HG03378 (cell line): ENCODE results near the gene INO80C.

ENCODE experiments used
- ATAC-seq: cut with Tn5 transposase; IDR thresholded peaks from one replicate; pipeline ENCODE4 v1.9.1; 2021; ENCODE audit warnings: mild to moderate bottlenecking, moderate library complexity; ENCODE audit not compliant: unreplicated experiment

INO80C gene

DNA sequence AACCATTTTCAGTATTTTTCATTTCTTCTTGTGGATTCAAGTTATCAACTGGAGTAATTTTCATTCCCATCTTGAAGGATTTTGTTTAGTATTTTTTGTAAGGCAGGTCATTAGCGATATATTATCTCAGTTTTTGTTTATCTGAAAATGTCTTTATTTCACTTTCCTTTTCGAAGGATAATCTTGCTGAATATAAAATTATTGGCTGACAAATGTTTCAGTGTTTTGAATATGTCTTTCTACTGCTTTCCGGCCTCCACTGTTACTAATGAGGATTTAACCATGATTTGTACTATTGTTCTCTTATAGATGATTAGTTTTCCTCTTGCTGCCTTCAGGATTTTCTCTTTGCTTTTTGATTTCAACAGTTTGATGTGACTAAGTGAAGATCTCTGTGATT is 62.4 kb downstream of the INO80C start:
- no peak for ATAC-seq

DNA sequence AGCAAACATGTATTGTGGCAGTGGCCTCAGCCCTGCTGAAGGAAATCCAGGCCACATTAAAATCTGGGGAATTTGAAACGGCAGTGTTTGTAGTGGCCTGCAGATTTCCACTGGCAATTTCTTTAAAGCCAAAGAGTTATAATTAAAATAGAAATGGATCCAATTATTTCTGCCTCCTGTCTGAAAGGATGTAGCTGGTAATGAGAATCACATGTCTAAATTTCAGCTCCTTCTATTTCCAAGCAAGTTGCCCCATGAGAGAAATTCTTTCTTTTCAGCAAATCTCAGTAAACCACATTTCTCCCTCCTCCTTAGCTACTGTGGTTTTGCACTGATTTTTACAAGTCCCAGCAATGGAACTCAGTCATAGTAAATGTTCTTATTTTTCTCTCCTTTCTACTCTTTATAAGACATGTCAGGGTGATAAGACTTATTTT is 65.2 kb downstream of the INO80C start:
- no peak for ATAC-seq

DNA sequence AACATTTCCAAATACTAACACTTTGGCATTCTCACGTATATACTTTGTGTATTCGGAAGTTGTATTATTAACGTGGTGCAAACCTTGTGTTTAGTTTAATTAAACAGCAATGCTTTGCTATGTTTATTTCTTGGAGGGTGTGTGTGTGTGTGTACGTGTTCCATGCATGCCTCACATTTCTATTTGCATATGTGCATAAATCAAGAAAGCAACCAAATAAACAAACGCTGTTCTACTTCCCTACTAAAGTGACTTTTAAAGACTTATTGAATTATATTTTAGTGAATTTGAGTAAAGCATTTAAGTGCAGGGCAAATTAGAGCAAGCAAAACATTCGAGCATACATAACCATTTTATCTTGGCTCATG is 66.4 kb downstream of the INO80C start:
- no peak for ATAC-seq

DNA sequence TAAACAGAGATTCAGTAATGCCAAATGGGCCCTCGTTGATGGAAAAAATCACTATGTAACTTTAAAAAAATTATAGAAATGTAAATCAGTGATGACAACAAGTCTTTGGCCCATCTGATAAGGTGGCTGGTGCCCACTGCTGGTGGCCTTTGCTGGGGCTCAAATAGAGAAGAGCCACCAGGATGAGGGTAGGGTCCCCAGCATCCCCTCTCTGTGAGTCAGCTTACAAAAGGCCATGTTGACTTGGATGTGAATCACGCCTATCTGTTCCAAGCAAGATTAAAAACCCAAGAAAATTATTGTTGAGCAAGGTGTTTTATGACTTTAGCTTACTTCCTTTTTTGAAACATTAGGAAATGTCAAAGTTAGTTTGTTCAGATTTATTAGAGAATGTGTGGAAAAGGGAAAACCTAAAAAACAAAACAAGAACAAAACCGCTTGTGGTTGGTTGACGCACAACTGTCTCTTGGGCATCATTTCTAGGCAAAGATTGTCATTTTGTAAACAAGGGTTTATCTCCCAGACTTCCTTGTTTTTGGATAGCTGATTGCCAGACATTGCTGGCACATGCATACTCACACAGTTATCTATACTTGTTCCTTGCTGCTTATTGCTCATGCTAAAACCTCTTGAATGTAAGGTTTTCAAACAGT is 66.9 kb downstream of the INO80C start:
- no peak for ATAC-seq

DNA sequence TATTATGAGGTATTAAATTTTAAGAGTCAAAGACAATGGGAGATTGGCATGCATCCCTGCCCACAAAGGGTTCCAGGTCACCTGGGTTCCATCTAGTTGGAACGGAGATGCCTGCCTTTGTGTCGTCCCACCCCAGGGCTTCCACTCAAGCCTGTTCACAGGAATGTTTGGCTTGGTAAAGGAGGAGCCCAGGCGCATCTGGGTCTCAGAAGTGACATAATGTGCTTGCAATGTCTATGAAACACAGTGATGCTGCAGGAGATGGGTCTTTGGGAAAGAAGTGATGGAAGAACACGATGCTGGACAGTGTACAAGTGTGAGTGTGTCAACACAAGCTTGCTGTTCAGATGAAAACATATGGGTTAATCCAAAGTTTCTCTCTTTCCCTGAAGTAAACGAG is 71.0 kb downstream of the INO80C start:
- ATAC-seq, result no peak

DNA sequence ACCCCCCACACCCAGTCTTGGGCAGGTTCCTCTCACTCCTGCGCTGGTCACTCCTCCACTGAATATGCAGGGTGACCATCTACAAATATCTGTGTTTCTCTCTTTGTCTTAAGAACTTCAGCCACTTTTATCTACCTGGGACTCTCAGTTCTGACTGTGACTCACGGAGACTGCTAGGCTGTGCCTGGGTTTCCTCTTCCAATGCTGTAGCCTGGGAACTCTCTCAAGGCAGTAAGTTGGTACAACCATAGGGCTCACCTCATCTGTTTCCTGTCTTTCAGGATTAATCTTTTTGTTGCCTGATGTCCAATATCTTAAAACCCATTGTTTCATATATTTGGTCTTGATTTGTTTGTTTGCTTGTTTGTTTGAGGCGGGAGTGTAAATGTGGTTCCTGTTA is 73.4 kb downstream of the INO80C start:
- no peak for ATAC-seq

DNA sequence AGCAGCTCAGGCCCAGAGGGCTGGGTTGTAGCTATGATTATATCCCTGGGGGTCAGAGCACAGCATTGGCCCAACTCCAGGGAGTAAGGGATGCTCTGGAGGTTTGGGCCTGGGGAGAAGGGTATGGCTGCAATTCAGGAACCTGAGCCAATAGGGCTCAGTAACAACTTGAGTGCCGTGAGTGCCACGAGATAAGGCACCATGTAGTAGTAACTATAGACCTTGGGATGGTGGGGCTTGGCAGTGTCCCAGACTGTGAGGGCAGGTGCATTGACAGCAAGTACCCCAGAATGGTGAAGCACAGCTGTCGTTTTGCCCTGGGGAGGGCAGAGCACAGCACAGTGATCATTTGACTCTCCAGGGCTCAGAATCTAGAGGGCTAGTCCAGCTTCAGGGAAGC is 75.5 kb downstream of the INO80C start:
- no peak for ATAC-seq

DNA sequence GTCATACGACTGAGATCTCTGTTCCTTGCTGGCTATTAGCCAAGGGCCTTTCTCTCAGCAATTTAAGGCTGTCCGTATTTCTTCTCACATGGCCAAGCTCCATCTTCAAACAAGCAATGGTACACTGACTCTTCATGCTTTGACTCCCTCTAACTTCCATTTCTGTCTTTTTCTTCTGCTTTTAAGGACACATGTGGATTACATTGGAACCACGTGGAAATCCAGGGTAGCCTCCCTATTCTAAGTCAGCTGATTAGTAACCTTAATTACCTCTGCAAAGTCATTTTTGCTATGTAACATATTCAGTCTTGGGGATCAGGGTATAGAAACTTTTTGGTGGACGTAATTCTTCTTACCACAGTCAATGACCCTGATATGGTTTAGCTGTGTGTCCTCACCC is 79.2 kb downstream of the INO80C start:
- no peak for ATAC-seq
